ENCODE measurements around the gene KCNJ4.

DNA sequence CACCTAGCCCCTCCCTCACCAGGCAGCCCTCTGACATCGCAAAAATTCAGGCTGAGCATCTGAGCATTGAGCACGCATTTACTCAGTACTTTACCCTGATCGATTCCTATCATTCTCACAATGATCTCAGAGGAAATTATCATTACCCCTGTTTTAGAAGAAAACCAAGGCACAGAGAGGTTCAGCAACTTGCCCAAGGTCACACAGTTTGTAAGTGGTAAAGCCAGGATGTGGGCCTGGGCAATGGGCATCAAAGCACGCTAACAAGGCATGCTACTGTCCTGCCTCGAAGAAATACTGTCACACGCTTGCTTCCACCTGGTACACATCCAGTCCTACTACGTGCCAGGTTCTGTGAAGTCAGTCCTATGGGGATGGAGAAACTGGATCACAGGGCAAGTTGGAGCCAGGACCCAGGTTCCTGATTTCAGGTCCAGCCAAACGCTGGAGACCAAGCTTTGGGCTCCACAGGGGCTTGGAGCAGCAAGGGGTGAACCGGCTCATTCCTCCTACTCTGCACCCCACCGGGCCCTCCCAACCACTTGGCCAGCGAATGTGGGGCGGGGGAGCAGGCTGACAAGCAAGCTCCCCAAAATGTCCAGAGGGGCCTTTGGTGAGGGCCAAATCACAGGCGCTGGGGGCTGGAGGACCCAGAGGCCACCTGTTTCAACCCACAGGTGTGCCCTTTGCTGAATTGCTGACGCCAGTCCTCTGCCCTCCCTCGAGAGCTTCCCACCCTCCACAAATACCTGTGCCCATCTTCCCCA is 18.2 kb downstream of the KCNJ4 start:
- TF ChIP-seq ZFP3 (CRISPR knock-in tag; IDR thresholded peaks at IDR 0.05) (no peak), BACH2 (CRISPR knock-in tag; IDR thresholded peaks at IDR 0.05; ENCODE audit: borderline replicate concordance) (no peak), TCF4 (CRISPR knock-in tag; IDR thresholded peaks at IDR 0.05; ENCODE audit: borderline replicate concordance) (no peak), ESRRG (CRISPR knock-in tag; IDR thresholded peaks at IDR 0.05) (no peak), RARB (CRISPR knock-in tag; IDR thresholded peaks at IDR 0.05) (no peak), SNAI2 (CRISPR knock-in tag; IDR thresholded peaks at IDR 0.05) (no peak), PPARA (CRISPR knock-in tag; IDR thresholded peaks at IDR 0.05; ENCODE audit: borderline replicate concordance) (no peak)
- TF ChIP-seq, protein P1, sequence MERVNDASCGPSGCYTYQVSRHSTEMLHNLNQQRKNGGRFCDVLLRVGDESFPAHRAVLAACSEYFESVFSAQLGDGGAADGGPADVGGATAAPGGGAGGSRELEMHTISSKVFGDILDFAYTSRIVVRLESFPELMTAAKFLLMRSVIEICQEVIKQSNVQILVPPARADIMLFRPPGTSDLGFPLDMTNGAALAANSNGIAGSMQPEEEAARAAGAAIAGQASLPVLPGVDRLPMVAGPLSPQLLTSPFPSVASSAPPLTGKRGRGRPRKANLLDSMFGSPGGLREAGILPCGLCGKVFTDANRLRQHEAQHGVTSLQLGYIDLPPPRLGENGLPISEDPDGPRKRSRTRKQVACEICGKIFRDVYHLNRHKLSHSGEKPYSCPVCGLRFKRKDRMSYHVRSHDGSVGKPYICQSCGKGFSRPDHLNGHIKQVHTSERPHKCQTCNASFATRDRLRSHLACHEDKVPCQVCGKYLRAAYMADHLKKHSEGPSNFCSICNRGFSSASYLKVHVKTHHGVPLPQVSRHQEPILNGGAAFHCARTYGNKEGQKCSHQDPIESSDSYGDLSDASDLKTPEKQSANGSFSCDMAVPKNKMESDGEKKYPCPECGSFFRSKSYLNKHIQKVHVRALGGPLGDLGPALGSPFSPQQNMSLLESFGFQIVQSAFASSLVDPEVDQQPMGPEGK (CRISPR knock-in tag; IDR thresholded peaks at IDR 0.05; ENCODE audit: borderline replicate concordance) = no peak
- TF ChIP-seq, protein P2, sequence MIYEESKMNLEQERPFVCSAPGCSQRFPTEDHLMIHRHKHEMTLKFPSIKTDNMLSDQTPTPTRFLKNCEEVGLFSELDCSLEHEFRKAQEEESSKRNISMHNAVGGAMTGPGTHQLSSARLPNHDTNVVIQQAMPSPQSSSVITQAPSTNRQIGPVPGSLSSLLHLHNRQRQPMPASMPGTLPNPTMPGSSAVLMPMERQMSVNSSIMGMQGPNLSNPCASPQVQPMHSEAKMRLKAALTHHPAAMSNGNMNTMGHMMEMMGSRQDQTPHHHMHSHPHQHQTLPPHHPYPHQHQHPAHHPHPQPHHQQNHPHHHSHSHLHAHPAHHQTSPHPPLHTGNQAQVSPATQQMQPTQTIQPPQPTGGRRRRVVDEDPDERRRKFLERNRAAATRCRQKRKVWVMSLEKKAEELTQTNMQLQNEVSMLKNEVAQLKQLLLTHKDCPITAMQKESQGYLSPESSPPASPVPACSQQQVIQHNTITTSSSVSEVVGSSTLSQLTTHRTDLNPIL (CRISPR knock-in tag; IDR thresholded peaks at IDR 0.05; ENCODE audit: low read depth) = no peak
- TF ChIP-seq, protein P3, sequence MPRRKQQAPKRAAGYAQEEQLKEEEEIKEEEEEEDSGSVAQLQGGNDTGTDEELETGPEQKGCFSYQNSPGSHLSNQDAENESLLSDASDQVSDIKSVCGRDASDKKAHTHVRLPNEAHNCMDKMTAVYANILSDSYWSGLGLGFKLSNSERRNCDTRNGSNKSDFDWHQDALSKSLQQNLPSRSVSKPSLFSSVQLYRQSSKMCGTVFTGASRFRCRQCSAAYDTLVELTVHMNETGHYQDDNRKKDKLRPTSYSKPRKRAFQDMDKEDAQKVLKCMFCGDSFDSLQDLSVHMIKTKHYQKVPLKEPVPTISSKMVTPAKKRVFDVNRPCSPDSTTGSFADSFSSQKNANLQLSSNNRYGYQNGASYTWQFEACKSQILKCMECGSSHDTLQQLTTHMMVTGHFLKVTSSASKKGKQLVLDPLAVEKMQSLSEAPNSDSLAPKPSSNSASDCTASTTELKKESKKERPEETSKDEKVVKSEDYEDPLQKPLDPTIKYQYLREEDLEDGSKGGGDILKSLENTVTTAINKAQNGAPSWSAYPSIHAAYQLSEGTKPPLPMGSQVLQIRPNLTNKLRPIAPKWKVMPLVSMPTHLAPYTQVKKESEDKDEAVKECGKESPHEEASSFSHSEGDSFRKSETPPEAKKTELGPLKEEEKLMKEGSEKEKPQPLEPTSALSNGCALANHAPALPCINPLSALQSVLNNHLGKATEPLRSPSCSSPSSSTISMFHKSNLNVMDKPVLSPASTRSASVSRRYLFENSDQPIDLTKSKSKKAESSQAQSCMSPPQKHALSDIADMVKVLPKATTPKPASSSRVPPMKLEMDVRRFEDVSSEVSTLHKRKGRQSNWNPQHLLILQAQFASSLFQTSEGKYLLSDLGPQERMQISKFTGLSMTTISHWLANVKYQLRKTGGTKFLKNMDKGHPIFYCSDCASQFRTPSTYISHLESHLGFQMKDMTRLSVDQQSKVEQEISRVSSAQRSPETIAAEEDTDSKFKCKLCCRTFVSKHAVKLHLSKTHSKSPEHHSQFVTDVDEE (CRISPR knock-in tag; IDR thresholded peaks at IDR 0.05) = no peak
